Keratinocyte (primary cell): ENCODE data around the gene CDIPT.

Source experiments
- CTCF ChIP-seq, 3 experiments: IDR thresholded peaks in 1 of 3; conservative IDR thresholded peaks in 1 of 3; optimal IDR thresholded peaks in 1 of 3; 2 replicates in 2 of 3; 3 replicates in 1 of 3; pipeline versions ENCODE3 to v1.5.1; 2011; ENCODE audit warnings: low read length in 3 of 3, mild to moderate bottlenecking in 3 of 3, moderate library complexity in 2 of 3, control low read depth in 1 of 3, inconsistent platforms in 1 of 3; ENCODE audit not compliant: insufficient read depth in 2 of 3; ENCODE audit errors: extremely low read depth in 1 of 3
- EZH2 ChIP-seq: IDR thresholded peaks from one replicate; pipeline ENCODE4 v1.6.1; 2012; ENCODE audit warnings: inconsistent platforms, mild to moderate bottlenecking, low read length, moderate library complexity

- no peak for TF ChIP-seq CTCF (optimal IDR thresholded peaks at IDR 0.05 in 1 of 3, IDR thresholded peaks at IDR 0.05 in 1 of 3, conservative IDR thresholded peaks at IDR 0.05 in 1 of 3; ENCODE audit: extremely low read depth in 1 of 3, insufficient read depth in 2 of 3, low read length in 3 of 3)
- TF ChIP-seq EZH2: no peak
Measured at GRCh38 chr16:29900888-29901606, 38.0 kb upstream of the CDIPT start.
